HEK293 (cell line): ENCODE results near the gene GREB1L.

ENCODE experiments used
- CTCF ChIA-PET: fragments of 350-600 bp; formaldehyde crosslinking; extraction: SDS; loops from one replicate; lab custom pipeline; 2021; ENCODE audit warnings: antibody characterized with exemption; lab: Yijun Ruan, JAX
- POLR2A ChIA-PET: fragments of 300-600 bp; formaldehyde crosslinking; extraction: SDS; loops from one replicate; lab custom pipeline; 2020; ENCODE audit warnings: antibody characterized with exemption, inconsistent platforms; lab: Yijun Ruan, JAX
- H3K27ac ChIP-seq: fragments of 200-500 bp; sonication (Bioruptor generic); 2 replicates; pipeline ENCODE4 v1.5.1; 2014; ENCODE audit warnings: low read depth, low read length, control low read depth, inconsistent platforms; ENCODE audit errors: extremely low read depth
- H3K36me3 ChIP-seq, 2 experiments: fragments of 200-500 bp in 1 of 2; sonication (Bioruptor generic) in 1 of 2; 1 replicate in 1 of 2; 2 replicates in 1 of 2; pipeline ENCODE4 v1.5.1; 2014 to 2017; ENCODE audit warnings: inconsistent platforms in 2 of 2, low read length in 2 of 2; ENCODE audit not compliant: control insufficient read depth in 2 of 2, insufficient read depth in 1 of 2
- H3K4me1 ChIP-seq: fragments of 200-500 bp; sonication (Bioruptor generic); 2 replicates; pipeline ENCODE4 v1.5.1; 2014; ENCODE audit warnings: mild to moderate bottlenecking, low read length, inconsistent platforms; ENCODE audit not compliant: control insufficient read depth, insufficient read depth
- H3K4me3 ChIP-seq: 2 replicates; pipeline ENCODE4 v1.5.1; 2011; ENCODE audit warnings: low read depth, mild to moderate bottlenecking, control low read depth, low read length, moderate library complexity
- H3K9me3 ChIP-seq: fragments of 200-500 bp; sonication (Bioruptor generic); 2 replicates; pipeline ENCODE4 v1.5.1; 2014; ENCODE audit warnings: low read depth, low read length, inconsistent platforms; ENCODE audit not compliant: control insufficient read depth, insufficient read depth
- ATF2 ChIP-seq: fragments of 450-650 bp; formaldehyde crosslinking; IDR thresholded peaks from 2 replicates; pipeline ENCODE4 v1.5.1; 2016; ENCODE audit warnings: missing biosample characterization, missing genetic modification characterization, low read depth
- FEZF1 ChIP-seq: fragments of 450-650 bp; formaldehyde crosslinking; IDR thresholded peaks from 2 replicates; pipeline ENCODE4 v1.5.1; 2016; ENCODE audit warnings: missing biosample characterization, missing genetic modification characterization
- GFI1B ChIP-seq: fragments of 450-650 bp; formaldehyde crosslinking; IDR thresholded peaks from 2 replicates; pipeline ENCODE4 v1.5.1; 2016; ENCODE audit warnings: missing biosample characterization, missing genetic modification characterization
- GLIS1 ChIP-seq: fragments of 450-650 bp; formaldehyde crosslinking; IDR thresholded peaks from 2 replicates; pipeline ENCODE4 v1.5.1; 2016; ENCODE audit warnings: missing biosample characterization, missing genetic modification characterization
- PRDM10 ChIP-seq: fragments of 450-650 bp; formaldehyde crosslinking; IDR thresholded peaks from 2 replicates; pipeline ENCODE4 v1.5.1; 2016; ENCODE audit warnings: missing biosample characterization, missing genetic modification characterization
- PRDM6 ChIP-seq: fragments of 450-650 bp; formaldehyde crosslinking; IDR thresholded peaks from 2 replicates; pipeline ENCODE4 v1.5.1; 2017; ENCODE audit warnings: missing biosample characterization, missing genetic modification characterization
- TRIM28 ChIP-seq: IDR thresholded peaks from 2 replicates; pipeline ENCODE4 v1.6.1; 2011; ENCODE audit warnings: low read length, control low read depth, borderline replicate concordance
- ZEB2 ChIP-seq: fragments of 450-650 bp; formaldehyde crosslinking; IDR thresholded peaks from 2 replicates; pipeline ENCODE4 v1.5.1; 2016; ENCODE audit warnings: missing biosample characterization, missing genetic modification characterization
- ZNF239 ChIP-seq: fragments of 450-650 bp; formaldehyde crosslinking; IDR thresholded peaks from 2 replicates; pipeline ENCODE4 v1.5.1; 2016; ENCODE audit warnings: missing biosample characterization, missing genetic modification characterization
- ZNF266 ChIP-seq: fragments of 450-650 bp; formaldehyde crosslinking; IDR thresholded peaks from 2 replicates; pipeline ENCODE4 v1.5.1; 2016; ENCODE audit warnings: missing biosample characterization, missing genetic modification characterization, low read depth
- ZNF302 ChIP-seq: fragments of 450-650 bp; formaldehyde crosslinking; IDR thresholded peaks from 2 replicates; pipeline ENCODE4 v1.5.1; 2016; ENCODE audit warnings: missing biosample characterization, missing genetic modification characterization, low read depth

The GREB1L gene

GRCh38 chr18:21262979-21263378, 20.9 kb downstream of the GREB1L start:
- no peaks in the 10 kb centered on the region for H3K9me3 ChIP-seq
- H3K4me1 ChIP-seq, result peaks cover 40% of the 10 kb centered on the region
- no peak overlapping the region for H3K27ac ChIP-seq
- CTCF ChIA-PET, result no interaction called here
- peak; percentile 92 for TF ChIP-seq PRDM10 (tag by site-specific recombination)
- no peak for TF ChIP-seq ATF2
- POLR2A ChIA-PET, result no interaction called here
- no peaks in the 10 kb centered on the region for H3K36me3 ChIP-seq
- no peak overlapping the region for H3K4me3 ChIP-seq

- Histone ChIP-seq H3K36me3 (no peaks in the 10 kb centered on the region), H3K9me3 (no peaks in the 10 kb centered on the region), H3K4me1 (peaks cover 43% of the 10 kb centered on the region), H3K27ac (no peak overlapping the region), H3K4me3 (no peak overlapping the region)
- ChIA-PET CTCF (interaction anchor here (0.6 kb wide), 1 partner anchor 197 kb away, joined by 3 read pairs; no protein-coding TSS in a partner anchor), POLR2A (no interaction called here)
- TF ChIP-seq ZNF266 (tag by site-specific recombination) (no peak), GFI1B (tag by site-specific recombination) (peak; percentile 66; the same call in 1 of the 2 replicates), TRIM28 (0 out of 2 replicates have a peak, but pooled peaks have one; percentile 60), FEZF1 (tag by site-specific recombination) (peak; percentile 19; the same call in 1 of the 2 replicates)
These were observed 22.6 kb downstream of the GREB1L start for GRCh38 chr18:21264651-21265050.

- H3K36me3 ChIP-seq, result no peaks in the 10 kb centered on the region
- no peak overlapping the region for H3K27ac ChIP-seq
- no peaks in the 10 kb centered on the region for H3K9me3 ChIP-seq
- peaks cover 44% of the 10 kb centered on the region for H3K4me1 ChIP-seq
- TF ChIP-seq PRDM10 (tag by site-specific recombination) (0 out of 2 replicates have a peak, but pooled peaks have one; percentile 5), GLIS1 (tag by site-specific recombination) (peak; percentile 59), ZNF239 (tag by site-specific recombination) (no peak), ZEB2 (tag by site-specific recombination) (no peak), GFI1B (tag by site-specific recombination) (no peak), PRDM6 (peak; percentile 40), ZNF302 (tag by site-specific recombination) (no peak)
- ChIA-PET POLR2A (no interaction called here), CTCF (no interaction called here)
- H3K4me3 ChIP-seq, result no peak overlapping the region
These were observed 24.1 kb downstream of the GREB1L start for GRCh38 chr18:21265971-21266673.
